CD4-positive, alpha-beta T cell (primary cell): ENCODE results near the gene SPATA16. TPM values are rescaled to one million over a fixed set of nuclear protein-coding genes. Genes with fewer than 3 reads are reported as not detected.

Experiments
- ATAC-seq: fragments of 200-7000 bp; cut with Tn5 transposase; one replicate; pipeline ENCODE4 v1.10.0; 2022; ENCODE audit warnings: mild to moderate bottlenecking; ENCODE audit not compliant: poor library complexity
- CTCF ChIA-PET: fragments of 350-600 bp; sonication (Branson Sonifier 250); formaldehyde crosslinking; loops from one replicate; lab custom pipeline; 2021; ENCODE audit warnings: antibody characterized with exemption, inconsistent platforms; lab: Charles Lee
- POLR2A ChIA-PET: fragments of 350-600 bp; sonication (Branson Sonifier 250); formaldehyde crosslinking; loops from one replicate; lab custom pipeline; 2021; ENCODE audit warnings: antibody characterized with exemption, inconsistent platforms; lab: Charles Lee
- DNase-seq, 14 experiments: peaks; one replicate each; pipeline ENCODE4 v3.0.0-alpha.2; 2013 to 2020; ENCODE audit warnings: mixed read lengths in 2 of 14
- H3K27ac ChIP-seq, 2 donors: one replicate each; pipeline versions ENCODE4 v1.5.1 to v1.7.0; 2013; ENCODE audit warnings: low read length in 2 of 2, low read depth in 1 of 2, mild to moderate bottlenecking in 1 of 2
- H3K27me3 ChIP-seq, 2 experiments: 1 replicate in 1 of 2; 2 replicates in 1 of 2; pipeline versions ENCODE4 v1.6.1 to v1.7.0; 2013; ENCODE audit warnings: low read length in 2 of 2, control low read depth in 1 of 2, mild to moderate bottlenecking in 1 of 2, moderate library complexity in 1 of 2; ENCODE audit not compliant: insufficient read depth in 2 of 2, control insufficient read depth in 1 of 2
- H3K36me3 ChIP-seq: one replicate; pipeline ENCODE4 v1.6.1; 2013; ENCODE audit warnings: low read length, control low read depth; ENCODE audit not compliant: insufficient read depth
- H3K4me1 ChIP-seq: one replicate; pipeline ENCODE4 v1.6.1; 2013; ENCODE audit warnings: low read length, control low read depth; ENCODE audit not compliant: insufficient read depth
- H3K4me3 ChIP-seq: one replicate; pipeline ENCODE4 v1.5.1; 2013; ENCODE audit warnings: mild to moderate bottlenecking, low read length, moderate library complexity
- H3K9me3 ChIP-seq, 2 experiments: 1 replicate in 1 of 2; 2 replicates in 1 of 2; pipeline versions ENCODE4 v1.6.1 to v1.7.0; 2013; ENCODE audit warnings: low read length in 2 of 2, mild to moderate bottlenecking in 2 of 2, control low read depth in 1 of 2, moderate library complexity in 1 of 2; ENCODE audit not compliant: control insufficient read depth in 1 of 2, insufficient read depth in 1 of 2
- H3K27ac Mint-ChIP-seq: one replicate; pipeline ENCODE4 v1.8.0; 2020; ENCODE audit warnings: mixed read lengths
- H3K27me3 Mint-ChIP-seq: one replicate; pipeline ENCODE4 v1.8.0; 2021; ENCODE audit warnings: mixed read lengths
- H3K36me3 Mint-ChIP-seq: one replicate; pipeline ENCODE4 v1.8.0; 2021; ENCODE audit warnings: low read depth, mixed read lengths
- H3K4me1 Mint-ChIP-seq: one replicate; pipeline ENCODE4 v1.8.0; 2021; ENCODE audit warnings: low read depth, mixed read lengths
- H3K4me3 Mint-ChIP-seq: one replicate; pipeline ENCODE4 v1.8.0; 2020; ENCODE audit warnings: mild to moderate bottlenecking, mixed read lengths
- H3K9me3 Mint-ChIP-seq: one replicate; pipeline ENCODE4 v1.8.0; 2020; ENCODE audit warnings: mixed read lengths
- CTCF ChIP-seq: fragments of 200-600 bp; IDR thresholded peaks from one replicate; pipeline ENCODE4 v1.8.0; 2022; ENCODE audit warnings: antibody characterized with exemption, mild to moderate bottlenecking
- intact Hi-C, 2 experiments: fragments of 100-400 bp; cut with DNase I in 1 of 2; cut with micrococcal nuclease in 1 of 2; formaldehyde crosslinking; loops; one replicate each; pipeline versions ENCODE4 v1.15.1 to v1.9.0; 2023 to 2025; cut with DNase I, micrococcal nuclease
- total RNA-seq, 174 experiments: library from RNA in 2 of 174; stranded (reverse) in 2 of 174; gene quantifications; one replicate each; pipeline ENCODE4 v1.2.3 and lab custom pipeline; 2021 to 2026

The SPATA16 gene
- total RNA-seq, 2 experiments from 2014 or later: not detected

- no peak overlapping the region for H3K27ac Mint-ChIP-seq
- no peaks in the 10 kb centered on the region for H3K27me3 Mint-ChIP-seq
- H3K4me1 ChIP-seq: no peaks in the 10 kb centered on the region
- H3K4me3 ChIP-seq: no peak overlapping the region
- peaks cover 0 to 5% of the 10 kb centered on the region in 2 experiments for H3K9me3 ChIP-seq
- H3K27me3 ChIP-seq: no peaks in the 10 kb centered on the region
- H3K27ac ChIP-seq: no peak overlapping the region
- H3K36me3 Mint-ChIP-seq: no peaks in the 10 kb centered on the region
- no peaks in the 10 kb centered on the region for H3K36me3 ChIP-seq
- intact Hi-C loops: no loop called here
- DNase-seq (no peak), ATAC-seq (no peak)
- no peaks in the 10 kb centered on the region for H3K4me1 Mint-ChIP-seq
- H3K4me3 Mint-ChIP-seq: no peak overlapping the region
- ChIA-PET CTCF (no interaction called here), POLR2A (no interaction called here)
- H3K9me3 Mint-ChIP-seq: peaks cover 3% of the 10 kb centered on the region
- no peak for TF ChIP-seq CTCF
Measured at GRCh38 chr3:172859041-172859440, 282.0 kb downstream of the SPATA16 start.

DNA sequence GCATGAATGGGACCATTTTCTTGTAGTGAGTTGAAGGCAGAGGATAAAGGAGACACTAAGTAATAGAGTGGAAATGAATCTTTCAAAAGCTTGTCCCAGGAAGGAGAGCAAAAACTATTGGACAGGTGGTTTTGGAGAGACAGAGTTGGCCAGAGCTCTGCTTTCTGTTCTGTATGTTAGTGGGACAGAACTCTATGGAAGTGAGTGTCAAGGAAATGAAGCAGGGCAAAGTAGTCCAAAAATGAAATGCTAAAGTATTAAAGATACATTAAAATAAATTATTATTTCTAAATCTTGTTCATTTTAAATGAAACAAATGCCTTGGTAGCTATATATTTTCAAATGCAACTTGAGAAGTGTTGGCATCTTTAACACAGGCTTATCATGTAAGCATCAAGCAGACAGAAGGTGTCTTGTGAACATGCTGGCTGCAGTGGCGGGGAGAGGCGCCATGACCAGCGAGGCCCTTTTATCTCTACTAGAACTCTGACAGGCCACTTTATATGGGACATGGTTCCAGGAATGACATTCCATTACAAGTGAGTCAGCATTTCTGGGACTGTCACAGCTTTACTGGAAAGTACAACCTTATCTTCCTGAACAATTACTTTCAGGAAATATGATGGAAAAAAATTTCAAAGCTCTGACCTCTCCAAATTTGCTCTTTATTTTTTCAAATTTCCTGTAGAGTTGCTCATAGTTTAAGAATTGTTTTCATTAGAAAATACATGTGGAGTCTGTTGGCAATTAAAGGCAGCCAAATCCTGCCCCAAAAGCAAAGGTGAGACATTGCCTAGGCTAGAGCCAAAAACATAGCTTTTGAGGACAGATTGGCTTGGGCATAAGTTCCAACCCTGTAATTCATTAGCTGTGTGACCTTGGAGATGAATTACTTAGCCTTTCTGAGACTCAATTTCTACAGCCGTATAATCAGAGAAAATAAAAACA is 284.0 kb downstream of the SPATA16 start:
- Mint-ChIP-seq H3K27ac (no peak overlapping the region), H3K36me3 (no peaks in the 10 kb centered on the region), H3K4me3 (no peak overlapping the region), H3K4me1 (no peaks in the 10 kb centered on the region), H3K9me3 (no peaks in the 10 kb centered on the region), H3K27me3 (no peaks in the 10 kb centered on the region)
- no peak for DNase-seq
- Histone ChIP-seq H3K9me3 (peaks cover 0 to 5% of the 10 kb centered on the region in 2 experiments), H3K4me3 (no peak overlapping the region), H3K36me3 (no peaks in the 10 kb centered on the region), H3K27me3 (no peaks in the 10 kb centered on the region), H3K4me1 (no peaks in the 10 kb centered on the region), H3K27ac (no peak overlapping the region)
- POLR2A ChIA-PET: no interaction called here
- no peak for TF ChIP-seq CTCF
- no peak for ATAC-seq
- intact Hi-C loops: no loop called here
- CTCF ChIA-PET: no interaction called here

DNA sequence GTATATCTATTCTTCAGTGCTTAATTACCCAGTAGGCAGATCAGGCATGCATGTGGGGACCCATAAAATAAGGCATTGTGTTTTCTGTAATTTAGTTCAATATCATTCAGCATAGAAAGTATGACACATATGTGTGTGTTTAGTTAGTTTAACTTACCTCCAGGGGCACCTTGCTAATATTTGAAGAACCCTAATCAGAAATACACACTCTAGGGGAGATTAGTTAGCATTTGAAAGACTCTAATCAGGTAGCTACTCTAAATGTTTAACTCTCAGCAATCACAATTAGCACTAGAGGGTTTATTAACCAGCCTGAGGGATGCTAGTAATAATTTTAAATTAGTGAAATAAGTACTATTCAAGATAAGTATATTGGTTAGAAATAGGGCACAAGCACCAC is 286.0 kb downstream of the SPATA16 start:
- H3K4me3 ChIP-seq: no peak overlapping the region
- no peaks in the 10 kb centered on the region for H3K9me3 Mint-ChIP-seq
- H3K36me3 Mint-ChIP-seq: no peaks in the 10 kb centered on the region
- intact Hi-C loops: no loop called here
- no peak for DNase-seq
- H3K27me3 Mint-ChIP-seq: peaks cover 11% of the 10 kb centered on the region
- ChIA-PET POLR2A (no interaction called here), CTCF (no interaction called here)
- no peak for TF ChIP-seq CTCF
- H3K27ac Mint-ChIP-seq: no peak overlapping the region
- no peaks in the 10 kb centered on the region for H3K4me1 ChIP-seq
- H3K4me3 Mint-ChIP-seq: no peak overlapping the region
- no peak for ATAC-seq
- no peaks in the 10 kb centered on the region for H3K27me3 ChIP-seq
- H3K9me3 ChIP-seq: no peaks in the 10 kb centered on the region
- H3K36me3 ChIP-seq: no peaks in the 10 kb centered on the region
- H3K27ac ChIP-seq: no peak overlapping the region
- no peaks in the 10 kb centered on the region for H3K4me1 Mint-ChIP-seq
